ENCODE results near the gene MOSPD2.

MOSPD2 gene

DNA sequence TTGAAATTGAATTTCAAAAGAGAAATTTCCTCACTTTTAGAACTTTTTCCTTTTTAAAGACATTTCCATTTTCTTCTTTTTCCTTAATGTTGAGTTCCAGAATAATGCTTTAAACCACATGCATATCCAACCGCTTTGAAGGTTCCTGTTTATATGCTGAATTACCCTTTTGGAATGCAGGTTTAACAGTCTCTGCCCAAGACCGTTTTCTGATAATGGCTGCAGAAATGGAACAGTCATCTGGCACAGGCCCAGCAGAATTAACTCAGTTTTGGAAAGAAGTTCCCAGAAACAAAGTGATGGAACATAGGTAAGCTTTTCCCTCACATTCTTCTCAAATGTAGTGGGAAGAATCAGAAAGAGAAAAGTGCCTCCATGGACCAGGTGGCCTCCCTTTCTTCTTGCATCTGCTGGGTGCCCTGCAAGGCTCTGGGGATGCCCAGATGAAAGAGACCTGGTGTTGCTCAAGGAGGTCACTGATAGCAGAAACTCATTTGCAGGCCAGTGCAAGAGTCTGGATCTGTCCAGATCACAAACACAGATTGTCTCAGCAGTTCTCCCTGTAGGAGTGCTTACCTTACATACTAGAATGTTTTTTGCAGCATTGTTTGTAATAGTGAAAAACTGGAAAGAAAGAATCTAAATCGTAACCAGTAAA, 42.9 kb downstream of the MOSPD2 start:
- no peak for DNase-seq

DNA sequence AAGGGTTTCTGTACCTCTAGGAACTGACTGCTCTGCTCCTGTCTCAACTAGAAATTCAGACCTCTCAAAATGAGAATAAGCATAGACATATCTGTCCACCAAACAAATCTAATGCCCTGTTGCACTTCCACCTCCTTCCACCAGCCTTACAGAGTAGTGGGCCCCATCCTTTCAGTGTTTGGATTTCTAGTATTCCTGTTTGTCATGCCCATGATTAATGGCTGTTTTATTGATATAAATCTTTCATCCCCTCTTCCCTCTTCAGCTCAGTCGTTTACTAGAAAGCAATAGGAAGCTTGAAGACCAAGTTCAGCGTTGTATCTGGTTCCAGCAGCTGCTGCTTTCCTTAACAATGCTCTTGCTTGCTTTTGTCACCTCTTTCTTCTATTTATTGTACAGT, 46.2 kb downstream of the MOSPD2 start:
- DNase-seq, result no peak

DNA sequence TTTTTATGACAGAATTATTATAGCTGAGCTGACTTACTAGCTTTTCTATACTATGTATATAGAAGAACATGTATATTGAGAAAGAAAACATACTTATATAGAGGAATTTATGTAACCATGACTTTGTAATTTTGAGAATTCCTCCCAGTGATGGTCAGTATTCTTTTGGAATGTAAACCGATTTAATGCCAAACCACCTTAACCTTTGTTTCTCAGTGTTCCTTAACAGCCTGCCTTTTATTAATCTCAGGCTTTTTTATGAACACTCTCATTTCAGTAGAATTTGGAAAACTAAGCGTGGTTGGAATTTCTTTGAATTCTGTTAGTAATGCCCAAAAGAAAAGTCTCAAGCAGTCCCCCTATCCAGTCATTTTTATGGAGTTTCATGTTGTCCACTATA, 47.0 kb downstream of the MOSPD2 start:
- no peak for DNase-seq

DNA sequence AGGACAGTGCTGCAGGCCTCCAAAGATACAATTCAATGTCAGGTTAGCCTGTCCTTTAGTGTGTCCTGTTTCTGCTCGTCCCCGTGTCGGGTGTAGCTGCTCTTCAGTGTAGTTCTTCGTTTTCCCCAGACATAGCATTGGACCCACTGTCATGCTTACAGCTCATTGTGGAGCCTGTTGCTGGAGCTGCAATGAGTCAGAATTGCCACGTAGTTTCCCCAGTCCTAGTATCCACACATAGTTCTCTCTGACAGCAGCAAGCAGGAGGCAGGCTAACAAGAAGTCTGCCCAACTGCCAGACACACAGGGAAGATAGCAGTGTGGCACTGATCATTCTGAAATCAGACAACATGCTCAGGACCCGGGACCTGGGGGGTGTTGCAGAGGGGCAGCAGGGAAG, 49.2 kb downstream of the MOSPD2 start:
- DNase-seq, result no peak

DNA sequence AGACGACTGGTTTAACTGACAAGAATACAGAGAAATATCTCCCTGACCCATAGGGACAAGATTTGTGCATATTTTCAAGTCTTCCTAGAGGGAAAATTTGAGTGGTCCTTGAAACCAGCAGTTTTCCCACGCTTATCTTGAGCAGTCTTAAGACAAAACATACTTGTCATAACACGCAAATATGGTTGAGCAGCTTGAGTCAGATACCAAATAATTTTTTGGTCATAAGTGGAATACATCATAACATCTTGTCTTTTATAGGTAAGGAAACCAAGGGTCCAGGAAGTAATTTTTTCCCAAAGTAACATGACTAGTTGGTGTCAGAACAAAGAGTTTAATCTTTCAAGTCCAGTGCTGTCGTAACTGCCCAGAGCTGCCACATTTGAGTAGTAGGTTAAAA, 50.5 kb downstream of the MOSPD2 start:
- no peak for DNase-seq

DNA sequence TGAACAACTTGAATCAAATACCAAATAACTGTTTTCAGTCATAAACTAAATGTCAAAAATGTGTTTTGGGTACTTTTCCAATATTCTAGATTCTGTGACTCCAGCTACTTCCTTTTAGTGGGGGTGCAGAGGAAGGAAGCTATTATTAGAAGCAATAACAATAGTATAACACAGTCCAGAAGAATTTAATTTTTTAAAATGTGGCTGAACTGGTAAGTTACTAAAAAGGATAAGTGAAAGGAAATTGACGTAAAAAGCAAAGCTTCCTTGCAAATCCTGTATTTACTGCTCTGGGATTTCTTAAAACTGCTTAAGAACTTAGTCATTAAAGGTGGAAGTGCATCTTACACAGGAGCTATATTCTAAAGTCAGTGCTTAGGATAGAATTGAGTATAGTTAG, 53.2 kb downstream of the MOSPD2 start:
- no peak for DNase-seq

DNA sequence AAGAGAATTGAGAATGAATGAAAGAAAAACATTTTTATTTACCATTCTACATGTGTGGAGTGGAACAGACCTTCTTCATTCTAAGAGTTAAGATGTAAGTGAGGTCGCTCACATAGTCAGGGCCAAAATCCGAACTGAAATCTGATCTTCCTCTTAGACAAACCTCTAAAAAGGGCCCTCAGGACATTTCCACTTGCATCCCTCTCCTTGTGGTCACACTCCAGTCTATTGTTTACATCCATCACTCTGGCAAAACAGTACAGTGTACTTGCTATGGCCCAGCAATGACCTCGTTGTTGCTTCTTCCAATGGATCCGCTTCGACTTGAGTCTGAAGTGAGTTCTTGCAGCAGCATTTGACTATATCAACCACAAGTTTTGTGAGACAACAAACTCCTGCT, 54.2 kb downstream of the MOSPD2 start:
- no peak for DNase-seq

DNA sequence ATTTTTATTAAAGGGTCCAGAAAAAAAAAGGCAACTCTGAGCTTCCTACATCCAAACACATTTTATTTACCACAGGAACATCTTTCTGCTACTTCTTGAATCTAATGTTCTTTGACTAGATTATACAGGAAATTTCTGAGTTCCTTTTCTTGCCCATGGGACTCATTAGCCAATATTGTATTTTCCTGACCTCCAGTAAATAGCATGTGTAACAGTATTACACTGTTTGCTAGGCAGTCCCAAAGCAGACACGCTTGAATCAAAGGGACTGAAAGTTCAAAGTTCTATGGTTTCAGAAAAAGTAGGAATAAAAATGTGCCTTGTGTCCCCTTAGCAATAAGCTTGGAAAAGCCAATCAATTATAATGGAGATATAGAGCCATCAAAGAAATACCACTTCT, 57.4 kb downstream of the MOSPD2 start:
- no peak for DNase-seq

DNA sequence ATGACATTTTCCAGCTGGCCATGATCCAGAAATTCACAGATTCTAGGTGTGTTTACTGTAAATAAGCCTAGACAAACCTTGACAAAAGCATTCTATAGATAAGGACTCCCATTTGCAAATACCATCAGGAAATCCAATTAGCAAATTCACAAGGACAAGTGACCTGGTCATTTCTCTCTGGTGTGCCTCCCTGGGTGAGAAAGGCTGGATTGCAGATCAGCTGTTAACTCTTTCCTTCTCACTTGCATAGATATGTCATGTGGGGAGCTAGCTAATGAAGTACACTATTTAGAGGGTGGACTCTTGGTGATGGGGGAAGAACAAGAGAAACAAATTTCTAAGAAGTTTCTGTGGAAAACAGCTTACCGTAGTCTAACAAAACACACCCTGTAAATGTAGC, 58.9 kb downstream of the MOSPD2 start:
- no peak for DNase-seq

DNA sequence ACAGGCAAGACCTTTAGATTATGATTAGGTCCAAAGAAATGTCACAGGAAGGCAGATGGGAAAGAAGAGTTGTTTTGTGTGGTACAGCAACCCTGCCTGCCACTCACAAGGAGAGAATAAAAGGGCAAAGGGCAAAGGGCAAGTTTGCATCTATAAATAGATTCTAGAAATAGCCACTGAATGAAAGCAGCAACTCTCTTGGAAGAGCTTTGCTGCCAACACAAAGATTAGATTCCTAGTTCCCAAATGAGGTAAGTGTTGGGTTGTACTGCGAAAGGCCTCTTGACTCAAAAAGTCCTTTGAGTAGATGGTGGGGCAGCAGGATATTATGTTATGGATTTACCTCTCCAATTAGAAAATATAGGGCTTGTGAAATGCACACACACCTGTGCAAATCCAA, 61.2 kb downstream of the MOSPD2 start:
- no peak for DNase-seq

DNA sequence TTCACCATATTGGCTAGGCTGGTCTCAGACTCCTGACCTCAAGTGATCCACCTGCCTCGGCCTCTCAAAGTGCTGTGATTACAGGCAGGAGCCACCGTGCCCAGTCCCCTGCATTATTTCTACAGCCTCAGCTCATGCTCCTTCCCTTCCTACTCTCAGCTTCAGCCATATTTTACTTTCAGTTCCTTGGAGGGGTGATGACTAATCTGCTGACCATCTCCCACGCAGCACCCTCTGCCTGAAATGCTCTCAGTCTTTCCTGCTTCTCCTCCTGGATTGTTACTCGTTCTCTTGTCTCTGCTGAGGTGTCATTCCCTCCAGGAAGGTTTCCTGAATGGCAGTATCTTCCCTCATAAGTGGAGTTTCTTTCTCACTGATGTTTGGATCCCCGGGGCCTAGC, 63.3 kb downstream of the MOSPD2 start:
- no peak for DNase-seq

DNA sequence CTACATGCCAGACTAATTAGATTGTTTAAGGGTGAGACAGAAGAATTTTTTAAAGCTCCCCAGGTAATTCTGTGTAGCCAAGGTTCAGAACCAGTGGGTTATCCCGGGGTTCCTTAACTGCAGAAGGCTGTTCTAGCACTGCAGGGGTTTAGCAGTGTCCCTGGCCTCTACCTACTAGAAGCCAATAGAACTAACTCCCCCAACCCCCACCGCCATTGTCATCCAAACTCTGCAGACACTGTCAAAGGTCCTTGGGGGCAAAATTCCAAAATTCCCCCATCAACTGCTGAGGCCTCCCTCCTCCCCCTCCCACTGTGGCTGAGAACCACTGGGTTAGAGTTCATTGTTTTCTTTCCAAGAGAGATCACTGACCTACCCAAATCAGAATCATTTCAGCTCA, 66.4 kb downstream of the MOSPD2 start:
- no peak for DNase-seq

DNA sequence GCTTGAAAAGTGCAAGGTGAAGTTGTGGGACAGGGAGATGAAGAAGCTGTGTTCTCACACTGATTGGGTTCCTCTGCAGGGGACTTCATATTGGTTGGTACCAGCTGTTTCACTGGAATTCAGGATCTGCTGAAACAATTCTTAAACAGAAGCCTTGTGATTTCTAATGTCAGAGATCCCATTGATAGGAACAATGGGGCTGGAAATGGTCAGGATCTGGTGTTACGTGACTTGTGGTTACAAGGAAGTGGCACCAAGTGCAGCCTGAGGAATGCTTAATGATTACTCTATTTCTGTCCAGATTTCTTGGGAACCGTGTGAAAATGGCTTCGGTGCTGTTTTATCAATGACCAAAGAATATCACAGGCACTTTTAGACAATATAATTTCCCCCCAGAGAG, 68.1 kb downstream of the MOSPD2 start:
- DNase-seq, result no peak

DNA sequence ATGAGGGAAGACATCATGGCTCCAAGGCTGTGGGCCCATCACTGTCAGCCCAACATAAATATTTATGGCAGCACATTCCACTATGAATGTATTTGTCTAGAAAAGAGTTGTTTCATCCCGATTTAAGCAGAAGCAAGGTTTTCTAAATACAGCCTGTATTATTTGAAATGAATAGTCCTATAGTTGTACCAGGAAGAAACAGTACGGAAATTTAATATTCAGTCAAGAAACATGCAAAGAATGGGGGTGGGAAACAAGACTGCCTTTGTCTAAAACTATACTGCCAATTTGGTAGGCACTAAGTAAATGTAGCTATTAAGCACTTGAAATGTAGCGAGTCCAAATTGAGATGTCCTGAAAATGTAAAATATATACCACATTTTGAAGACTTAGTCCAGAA, 69.1 kb downstream of the MOSPD2 start:
- DNase-seq, result no peak

DNA sequence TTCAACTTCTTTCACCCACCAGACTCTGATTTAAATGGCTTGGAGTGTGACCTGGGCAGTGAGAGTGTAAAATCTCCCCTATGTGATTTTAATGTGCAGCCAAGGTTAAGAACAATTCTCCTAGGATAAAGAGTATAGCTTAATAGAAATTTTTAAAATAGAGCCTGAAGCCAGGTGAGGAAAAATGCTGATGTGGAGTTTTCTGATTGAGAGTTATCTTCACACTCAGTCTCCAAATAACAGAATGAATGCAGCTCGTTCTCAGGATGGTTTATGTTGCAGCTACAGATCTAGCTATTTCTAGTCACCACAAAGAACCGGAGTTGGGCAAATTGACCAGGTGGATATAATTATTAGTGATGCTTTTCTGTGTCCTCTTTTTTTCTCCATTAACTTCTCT, 70.7 kb downstream of the MOSPD2 start:
- DNase-seq, result no peak

DNA sequence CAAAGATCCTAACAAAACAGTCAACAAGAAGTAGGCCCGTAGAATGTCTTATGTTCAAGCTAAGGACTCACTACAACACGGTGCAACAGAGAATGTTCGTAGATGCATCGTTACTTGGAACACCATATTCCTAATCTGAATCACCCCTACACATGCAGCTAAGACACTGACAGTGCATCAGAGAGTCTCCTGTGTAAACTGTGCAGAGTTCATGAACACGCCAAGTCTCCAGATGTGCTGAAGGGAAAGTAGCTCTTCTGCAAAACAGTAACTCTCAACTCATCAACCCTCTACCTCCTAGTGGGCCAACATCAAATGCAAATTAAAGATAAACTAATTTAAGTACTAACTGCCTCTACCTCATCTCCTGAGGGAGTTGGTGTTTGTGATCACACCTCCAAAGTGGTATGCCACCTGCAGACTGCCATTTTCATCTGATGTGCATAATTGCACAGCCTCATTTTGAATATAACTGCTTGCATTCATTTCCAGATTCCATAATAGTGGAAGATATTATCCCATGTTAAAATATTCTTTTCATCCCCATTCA, 73.5 kb downstream of the MOSPD2 start:
- no peak for DNase-seq

DNA sequence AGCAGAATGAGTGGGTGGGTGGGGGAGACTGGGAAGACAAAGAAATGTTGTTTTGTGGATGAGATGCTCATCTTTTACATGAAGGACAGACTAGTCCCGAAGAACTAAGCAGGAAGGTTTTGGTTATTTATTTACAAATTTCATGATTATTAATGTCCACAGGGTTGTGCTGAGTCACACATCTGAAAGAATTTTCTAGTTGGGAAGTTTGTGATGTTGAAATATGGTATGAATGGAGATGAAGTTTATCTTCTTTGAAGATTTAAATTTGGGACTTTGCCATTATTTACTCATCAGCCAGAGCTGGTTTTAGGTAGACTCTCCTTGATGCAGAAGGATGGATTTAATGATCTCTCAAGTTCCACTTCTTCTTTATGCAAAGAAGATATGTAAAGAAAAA, 75.5 kb downstream of the MOSPD2 start:
- no peak for DNase-seq

DNA sequence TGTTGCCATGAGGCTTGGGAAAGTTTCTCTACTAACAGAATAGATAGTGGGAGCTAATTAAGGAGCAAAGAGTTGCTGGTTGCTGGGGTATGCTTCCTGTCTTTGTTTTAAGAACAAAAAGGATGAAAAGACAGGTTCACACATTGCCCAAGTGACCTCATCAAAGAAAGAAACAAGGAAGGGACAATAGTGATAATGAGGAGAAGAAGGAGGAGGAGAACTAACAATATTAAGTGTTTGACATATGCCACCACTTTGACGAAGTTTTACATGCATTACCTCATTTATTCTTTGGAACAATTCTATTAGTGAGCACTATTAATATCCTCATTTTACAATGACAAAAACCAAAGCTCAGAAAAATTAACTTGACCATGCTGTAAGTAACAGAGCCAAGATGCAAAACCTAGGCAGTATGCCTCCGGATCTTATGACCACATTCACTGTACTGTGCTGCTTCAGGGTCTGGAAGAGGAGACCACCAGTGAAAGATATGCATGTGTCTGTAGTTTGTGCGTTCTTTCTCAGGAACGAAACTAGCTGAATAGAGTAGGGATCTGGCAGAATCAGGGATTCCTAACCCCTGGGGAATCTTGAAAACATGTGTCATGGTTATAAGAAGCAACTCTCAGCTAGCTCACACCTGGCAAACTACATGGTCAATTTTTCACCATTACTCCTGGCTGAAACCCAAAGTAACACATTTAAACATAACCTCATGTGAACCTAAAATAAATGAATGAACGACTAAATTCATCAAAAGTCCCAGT, 83.8 kb downstream of the MOSPD2 start:
- DNase-seq, result no peak

DNA sequence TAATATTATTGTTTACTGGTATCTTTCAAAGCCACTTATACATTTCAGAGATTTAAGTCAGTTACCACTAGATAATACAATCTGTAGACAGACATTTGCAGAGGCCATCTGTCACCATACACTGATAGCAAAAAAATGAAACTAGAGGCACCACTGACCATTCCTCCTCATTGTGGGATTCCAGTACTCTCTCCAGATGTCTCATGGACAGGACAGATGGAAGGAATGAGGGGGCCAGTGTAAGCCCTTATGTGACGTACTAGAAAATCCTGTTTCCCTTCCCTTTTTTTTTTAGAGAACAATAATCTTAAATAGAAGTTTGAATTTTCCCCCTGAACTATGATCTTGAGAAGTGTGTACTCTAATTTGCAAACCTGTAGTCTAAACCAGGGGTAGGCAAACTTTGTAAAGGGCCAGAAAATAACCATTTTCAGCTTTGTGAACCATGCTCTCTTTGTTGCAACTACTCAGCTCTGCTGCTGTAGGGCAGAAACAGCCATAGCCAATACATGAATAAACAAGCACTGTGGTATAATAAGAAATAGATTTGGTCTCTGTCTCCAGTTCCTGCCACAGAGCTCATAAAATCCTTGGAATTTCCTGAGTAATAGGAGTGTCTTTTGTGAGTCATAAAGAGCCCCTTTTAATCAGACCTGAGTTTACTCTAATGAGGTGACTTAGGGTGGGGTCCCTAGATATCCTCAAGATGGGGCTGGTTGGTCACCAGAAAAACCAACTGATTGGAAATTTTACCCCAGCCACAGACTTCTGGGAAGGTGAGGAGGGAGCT, 90.4 kb downstream of the MOSPD2 start:
- no peak for DNase-seq

DNA sequence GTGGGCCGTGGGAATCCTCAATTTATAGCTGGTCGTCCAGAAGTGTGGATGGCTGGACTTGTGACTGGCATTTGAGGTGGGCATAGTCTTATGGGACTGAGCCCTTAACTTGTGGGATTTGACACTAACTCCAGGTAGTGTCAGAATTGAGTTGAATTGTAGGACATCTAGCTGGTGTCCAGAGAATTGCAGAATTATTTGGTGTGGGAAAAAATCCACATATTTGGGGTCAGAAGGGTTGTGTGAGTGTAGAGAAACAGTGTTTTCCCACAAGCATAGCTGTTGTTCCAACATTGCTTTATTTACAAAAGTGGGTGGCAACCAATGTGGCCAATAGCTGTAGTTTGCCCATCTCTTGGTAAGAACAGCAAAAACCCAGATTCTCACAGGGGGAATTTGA, 91.3 kb downstream of the MOSPD2 start:
- DNase-seq, result no peak
